GM12878 (cell line): Measurements from ENCODE around the gene UHRF1. TPM values are rescaled to one million over a fixed set of nuclear protein-coding genes. Genes with fewer than 3 reads are reported as not detected.

Source experiments
- ATAC-seq: fragments of 200-7000 bp; cut with Tn5 transposase; 3 replicates; pipeline ENCODE4 v1.9.1; 2020; ENCODE audit warnings: mild to moderate bottlenecking, moderate library complexity
- Bru-seq: library from RNA; stranded (reverse); fragments of 400-500 nt; gene quantifications from one replicate; lab custom pipeline; 2021; lab: Mats Ljungman, UMichigan
- BruChase-seq, 2 experiments: library from RNA; stranded (reverse); fragments of 400-500 nt; gene quantifications; one replicate each; lab custom pipeline; 2021; lab: Mats Ljungman, UMichigan
- BruUV-seq: library from RNA; stranded (reverse); fragments of 400-500 nt; replicated peaks from 2 replicates; lab custom pipeline; 2021; lab: Mats Ljungman, UMichigan
- CTCF ChIA-PET: fragments of 300-600 bp; sonication (Branson Sonifier 250); formaldehyde crosslinking; extraction: SDS; loops from one replicate; lab custom pipeline; 2021; ENCODE audit warnings: inconsistent platforms; lab: Yijun Ruan, JAX
- POLR2A ChIA-PET: fragments of 350-600 bp; formaldehyde crosslinking; extraction: SDS; loops from one replicate; lab custom pipeline; 2021; ENCODE audit warnings: inconsistent platforms; lab: Charles Lee
- RAD21 ChIA-PET: fragments of 300-600 bp; sonication (Branson Sonifier 250); formaldehyde crosslinking; loops from one replicate; lab custom pipeline; 2023; ENCODE audit warnings: antibody characterized with exemption; ENCODE audit not compliant: unreplicated experiment; lab: Charles Lee
- SMC1A ChIA-PET: fragments of 300-600 bp; sonication (Branson Sonifier 250); formaldehyde crosslinking; loops from one replicate; lab custom pipeline; 2023; ENCODE audit not compliant: unreplicated experiment, uncharacterized antibody; lab: Charles Lee
- DNase-seq: peaks from one replicate; pipeline ENCODE4 v3.0.0-alpha.2; 2011; ENCODE audit warnings: low read depth, low spot score
- FAIRE-seq: peaks from 3 replicates; lab custom pipeline; 2011; peaks lifted over from hg19 to GRCh38; lab: Jason Lieb, UNC
- H2AFZ ChIP-seq: 2 replicates; pipeline ENCODE4 v1.6.0; 2011; ENCODE audit warnings: low read depth, low read length, control low read depth; ENCODE audit not compliant: control insufficient read depth
- H3K27ac ChIP-seq: 2 replicates; pipeline ENCODE4 v1.5.1; 2011; ENCODE audit warnings: control low read depth; ENCODE audit not compliant: control insufficient read depth, insufficient read depth
- H3K27me3 ChIP-seq, 2 experiments: replicated peaks in 1 of 2; 2 replicates each; pipeline versions ENCODE4 v1.6.0 to v1.6.1; 2011; ENCODE audit warnings: low read length in 1 of 2; ENCODE audit not compliant: control insufficient read depth in 2 of 2, insufficient read depth in 2 of 2
- H3K36me3 ChIP-seq, 2 experiments: 2 replicates each; pipeline ENCODE4 v1.5.1; 2011; ENCODE audit warnings: low read length in 1 of 2; ENCODE audit not compliant: control insufficient read depth in 2 of 2, insufficient read depth in 2 of 2
- H3K4me1 ChIP-seq: 2 replicates; pipeline ENCODE4 v1.6.1; 2011; ENCODE audit warnings: mild to moderate bottlenecking, low read length, moderate library complexity, mixed read lengths; ENCODE audit not compliant: control insufficient read depth, insufficient read depth
- H3K4me2 ChIP-seq: 2 replicates; pipeline ENCODE4 v1.6.0; 2011; ENCODE audit warnings: control low read depth; ENCODE audit not compliant: control insufficient read depth, insufficient read depth
- H3K4me3 ChIP-seq: fragments of 200-600 bp; sonication (generic); 2 replicates; pipeline ENCODE4 v1.5.1; 2016
- H3K79me2 ChIP-seq: 2 replicates; pipeline ENCODE4 v1.6.0; 2011; ENCODE audit warnings: low read length; ENCODE audit not compliant: control insufficient read depth, insufficient read depth
- H3K9ac ChIP-seq: 2 replicates; pipeline ENCODE4 v1.8.0; 2011; ENCODE audit warnings: low read length, control low read depth, mixed read lengths; ENCODE audit not compliant: control insufficient read depth, insufficient read depth
- H3K9me3 ChIP-seq: replicated peaks from 3 replicates; pipeline ENCODE4 v1.5.1; 2011; ENCODE audit warnings: mild to moderate bottlenecking, low read length; ENCODE audit not compliant: control insufficient read depth, insufficient read depth
- H4K20me1 ChIP-seq: 2 replicates; pipeline ENCODE4 v1.6.0; 2011; ENCODE audit not compliant: control insufficient read depth, insufficient read depth
- BCLAF1 ChIP-seq: fragments of 450-650 bp; IDR thresholded peaks from 2 replicates; pipeline ENCODE4 v1.6.1; 2017; ENCODE audit warnings: antibody characterized with exemption, mild to moderate bottlenecking, moderate library complexity
- CHD1 ChIP-seq: IDR thresholded peaks from 2 replicates; pipeline ENCODE4 v1.6.1; 2012; ENCODE audit warnings: low read depth, low read length, improper control_type of control experiment
- DPF2 ChIP-seq: fragments of 450-650 bp; IDR thresholded peaks from 2 replicates; pipeline ENCODE4 v1.6.1; 2017; ENCODE audit warnings: mild to moderate bottlenecking
- E2F8 ChIP-seq: fragments of 450-650 bp; IDR thresholded peaks from 2 replicates; pipeline ENCODE4 v1.6.1; 2018; ENCODE audit warnings: mild to moderate bottlenecking, low read depth, moderate library complexity; ENCODE audit not compliant: partially characterized antibody
- GATAD2B ChIP-seq: fragments of 450-650 bp; conservative IDR thresholded peaks from 2 replicates; pipeline ENCODE4 v1.6.1; 2017; ENCODE audit warnings: low read depth, mild to moderate bottlenecking, moderate library complexity
- MEF2A ChIP-seq: IDR thresholded peaks from 2 replicates; pipeline ENCODE4 v1.6.1; 2011; ENCODE audit warnings: low read depth, mild to moderate bottlenecking, low read length, moderate library complexity; ENCODE audit not compliant: insufficient read depth
- NFYB ChIP-seq: IDR thresholded peaks from 2 replicates; pipeline ENCODE4 v1.6.1; 2011; ENCODE audit warnings: low read depth, mild to moderate bottlenecking, low read length, improper control_type of control experiment, moderate library complexity; ENCODE audit not compliant: insufficient read depth
- POLR2A ChIP-seq: IDR thresholded peaks from 2 replicates; pipeline ENCODE4 v1.6.1; 2011; ENCODE audit warnings: low read depth, mild to moderate bottlenecking, low read length
- RCOR1 ChIP-seq: conservative IDR thresholded peaks from 2 replicates; pipeline ENCODE4 v1.6.1; 2012; ENCODE audit warnings: low read depth, low read length, improper control_type of control experiment
- SMARCA5 ChIP-seq: fragments of 450-650 bp; IDR thresholded peaks from 2 replicates; pipeline ENCODE4 v1.6.1; 2017; ENCODE audit warnings: mild to moderate bottlenecking
- SUPT20H ChIP-seq: IDR thresholded peaks from 2 replicates; pipeline ENCODE4 v1.6.1; 2011; ENCODE audit warnings: low read depth, mild to moderate bottlenecking, low read length, moderate library complexity, borderline replicate concordance; ENCODE audit not compliant: control insufficient read depth
- TARDBP ChIP-seq: IDR thresholded peaks from 2 replicates; pipeline ENCODE4 v1.6.1; 2016; ENCODE audit warnings: borderline replicate concordance
- TCF3 ChIP-seq: IDR thresholded peaks from 2 replicates; pipeline ENCODE4 v1.6.1; 2012; ENCODE audit warnings: low read depth, mild to moderate bottlenecking, low read length, borderline replicate concordance; ENCODE audit not compliant: insufficient read depth
- WGBS: methylation state at CpG from one replicate; pipeline ENCODE4 v1.1.6; 2016; ENCODE audit warnings: low lambda C conversion rate; ENCODE audit not compliant: insufficient replicate concordance, insufficient coverage; ENCODE audit errors: missing lambda C conversion rate; 5-methylcytosine and 5-hydroxymethylcytosine counted together
- in situ Hi-C: fragments of 300-500 bp; cut with MboI; formaldehyde crosslinking; loops from 9 replicates; pipeline ENCODE4 v1.14.3; 2018; ENCODE audit warnings: mixed read lengths
- intact Hi-C: fragments of 100-400 bp; cut with micrococcal nuclease; formaldehyde crosslinking; loops from one replicate; pipeline ENCODE4 v1.14.2; 2022; ENCODE audit not compliant: unreplicated experiment
- long read RNA-seq, 2 experiments: library from polyadenylated mRNA; unstranded; transcript quantifications; one replicate each; pipeline ENCODE4 v2.0.0, GENCODE V29; 2019 to 2020
- polyA minus RNA-seq, 3 experiments: library from RNA; depleted of rRNA, polyadenylated mRNA; stranded (reverse); fragments of >200 nt; gene quantifications; 2 replicates each; pipeline ENCODE4 v1.2.3, GENCODE V29; 2011
- polyA plus RNA-seq, 11 experiments: library from polyadenylated mRNA; depleted of rRNA in 4 of 11; unstranded in 6 of 11; stranded (reverse) in 5 of 11; fragments of >200 nt; fragmentation: Nextera tagmentation in 4 of 11; fragmentation: Illumina TruSeq in 1 of 11; extraction: Ambion mirVana in 4 of 11; extraction: Trizol in 1 of 11; gene quantifications; 1 replicate in 1 of 11; 2 replicates in 10 of 11; pipeline versions ENCODE4 v1.2.1 to v1.2.3, GENCODE V29; 2011 to 2016; ENCODE audit warnings: inconsistent platforms in 2 of 11, missing spikeins in 2 of 11, low read depth in 1 of 11
- total RNA-seq, 4 experiments: library from RNA; depleted of rRNA in 3 of 4; stranded (reverse); fragments of >200 nt in 3 of 4; fragmentation: Illumina TruSeq in 1 of 4; extraction: Trizol in 1 of 4; gene quantifications; 2 replicates each; pipeline versions ENCODE4 v1.2.1 to v1.2.3, GENCODE V29; 2013 to 2021

The UHRF1 gene
- total RNA-seq (2013; cell fraction: nucleolus; rRNA removed), result 14.6 and 18.7 TPM in 2 replicates
- total RNA-seq (2014; rRNA removed) (57.5 and 67.1 TPM in 2 replicates), total RNA-seq (2014; rRNA removed; fragmentation: Illumina TruSeq; extraction: Trizol) (23.1 and 28.3 TPM in 2 replicates), total RNA-seq (2021) (98.4 and 109 TPM in 2 replicates), polyA plus RNA-seq (2011; rRNA removed) (7.0 and 20.0 TPM in 2 replicates), polyA plus RNA-seq (2014; fragmentation: Illumina TruSeq; extraction: Trizol) (22.7 and 30.8 TPM in 2 replicates), polyA plus RNA-seq (2014; fragmentation: Nextera tagmentation; extraction: Ambion mirVana) (10 to 100 TPM; 13.0 to 17.8 TPM), polyA plus RNA-seq (2014; rRNA removed) (44.6 and 58.8 TPM in 2 replicates), polyA plus RNA-seq (2016; fragmentation: Nextera tagmentation; extraction: Ambion mirVana) (100 to 1,000 TPM; 103 TPM), polyA minus RNA-seq (2011; rRNA and poly(A)+ RNA removed) (18.7 and 20.1 TPM in 2 replicates), Bru-seq, nascent RNA (percentile 52 among the genes with signal in this experiment), BruChase-seq, experiment 1, labeled RNA remaining after a 6-hour chase (percentile 60 among the genes with signal in this experiment), BruChase-seq, experiment 2, labeled RNA remaining after a 2-hour chase (percentile 58 among the genes with signal in this experiment)
- polyA plus RNA-seq (2011; ENCODE audit: low read depth), result 11.1 TPM
- polyA plus RNA-seq (2011; cell fraction: cytosol; rRNA removed), result 13.1 and 18.3 TPM in 2 replicates
- 34.5 and 78.8 TPM in 2 replicates for polyA plus RNA-seq (2011; cell fraction: nucleus; rRNA removed)
- 18.2 and 22.6 TPM in 2 replicates for polyA plus RNA-seq (2012)
- 14.0 and 15.2 TPM in 2 replicates for polyA minus RNA-seq (2011; cell fraction: cytosol; rRNA and poly(A)+ RNA removed)
- 10.2 and 23.8 TPM in 2 replicates for polyA minus RNA-seq (2011; cell fraction: nucleus; rRNA and poly(A)+ RNA removed)
- long read RNA-seq, experiment 1, transcript UHRF1-205 (17 exons, 3,965 nt), result major isoform, 35 of 61 reads
- long read RNA-seq, experiment 1, transcript UHRF1-203 (17 exons, 2,651 nt), result minor isoform, 7 of 61 reads
- long read RNA-seq, experiment 1, partial matches to known transcripts, result 6 of 61 reads
- long read RNA-seq, experiment 1, other reads (novel, unspliced or antisense), result 11 of 61 reads
- long read RNA-seq, experiment 2, transcript UHRF1-205 (17 exons, 3,965 nt), result major isoform, 30 of 83 reads
- long read RNA-seq, experiment 2, partial matches to known transcripts, result 50 of 83 reads
- long read RNA-seq, experiment 2, other reads (novel, unspliced or antisense), result 2 of 83 reads

DNA sequence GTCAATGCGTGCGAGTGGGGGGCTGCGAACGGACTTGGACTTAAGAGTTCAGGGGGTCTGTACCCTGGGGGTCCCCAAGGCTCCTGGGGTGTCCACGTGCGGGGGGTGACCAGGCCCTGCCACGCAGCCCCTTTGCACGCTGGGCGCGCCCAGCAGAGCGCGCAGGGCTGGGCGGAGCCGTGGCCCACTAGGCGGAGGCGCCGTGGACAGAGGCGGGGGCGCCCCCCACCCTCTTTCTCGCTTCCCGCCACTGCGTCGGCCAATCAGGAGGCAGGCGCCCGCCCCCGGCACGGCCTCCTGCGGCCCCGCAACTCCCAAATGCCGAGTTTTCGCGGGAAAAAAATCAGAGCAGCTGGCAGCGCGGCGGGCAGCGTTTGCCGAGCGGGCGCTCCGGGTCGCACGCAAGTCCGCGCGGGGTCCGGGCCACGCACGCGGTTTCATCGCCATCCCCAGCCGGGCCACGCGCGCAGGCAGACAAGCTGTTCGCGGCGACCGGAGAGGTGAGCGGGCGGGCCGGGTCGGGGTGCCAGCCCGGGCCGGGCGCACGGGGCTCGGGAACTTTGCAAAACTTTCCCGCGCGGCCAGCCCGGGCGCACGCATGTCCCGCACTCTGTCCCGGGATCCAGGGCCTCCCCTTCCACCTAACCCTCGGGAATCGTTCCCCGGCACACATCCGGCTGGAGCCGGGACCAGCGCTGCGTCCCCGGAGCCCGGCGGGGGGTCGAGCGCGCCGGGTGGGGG, at the start of gene UHRF1:
Gene UHRF1, plus strand, starts transcription at position 346 of the 741 bp plus-strand sequence. CDS start 1,385 bp downstream, outside the sequence.
- DNase-seq, result no peak
- SMC1A ChIA-PET, result no interaction called here
- H2AFZ ChIP-seq, result peak within 1 kb of the TSS; percentile 76
- peaks cover 41% of the 10 kb centered on the region for H3K79me2 ChIP-seq
- 3% methylated on average over 60 of the region's 89 CpGs for WGBS
- H3K9me3 ChIP-seq, result no peaks in the 10 kb centered on the region
- FAIRE-seq, result no peak
- no TSS peak for BruUV-seq
- POLR2A ChIA-PET, result interaction anchor here (0.6 to 0.7 kb wide), 5 partner anchors 45 to 413 kb away, joined by 3 to 4 read pairs (median 3); no protein-coding TSS in a partner anchor
- H4K20me1 ChIP-seq, result no peaks in the 10 kb centered on the region
- in situ Hi-C loops (no loop called here), intact Hi-C loops (no loop called here)
- RAD21 ChIA-PET, result no interaction called here
- no peaks in the 10 kb centered on the region for H3K27me3 ChIP-seq
- CTCF ChIA-PET, result interaction anchor here (2.0 kb wide), 1 partner anchor 100 kb away, joined by 10 read pairs; no protein-coding TSS in a partner anchor
- peaks cover 1 to 13% of the 10 kb centered on the region in 2 experiments; a peak in 3 of 4 replicates for H3K36me3 ChIP-seq
- peaks cover 22% of the 10 kb centered on the region for H3K4me1 ChIP-seq
- peak; percentile 73 for ATAC-seq
- H3K27ac ChIP-seq, result peak within 1 kb of the TSS; percentile 78
- peak within 1 kb of the TSS; percentile 100 for H3K4me2 ChIP-seq
- peak within 1 kb of the TSS; percentile 99 for H3K4me3 ChIP-seq
- H3K9ac ChIP-seq, result peak within 1 kb of the TSS; percentile 89
- peak; percentile 74 for TF ChIP-seq NFYB
- TF ChIP-seq TCF3, result peak; percentile 60; the same call in 1 of the 2 replicates
- no peak for TF ChIP-seq TARDBP
- TF ChIP-seq GATAD2B, result peak; percentile 49; the same call in 1 of the 2 replicates
- peak; percentile 83 for TF ChIP-seq E2F8
- TF ChIP-seq SMARCA5, result peak; percentile 23; the same call in 1 of the 2 replicates
- TF ChIP-seq BCLAF1, result no peak
- no peak for TF ChIP-seq MEF2A
- TF ChIP-seq SUPT20H, result no peak
- no peak for TF ChIP-seq CHD1
- peak; percentile 84 for TF ChIP-seq POLR2A
- no peak for TF ChIP-seq RCOR1
- no peak; the same call in none of the 2 replicates for TF ChIP-seq DPF2
